Mammary epithelial cell (primary cell): Measurements from ENCODE around the gene SLC25A45.

Experiments used
- EZH2 ChIP-seq: IDR thresholded peaks from 2 replicates; pipeline ENCODE4 v1.6.1; 2012; ENCODE audit warnings: low read length, inconsistent platforms, borderline replicate concordance
- TF ChIP-seq, protein P1 (sequence below), 2 donors: IDR thresholded peaks in 1 of 2; conservative IDR thresholded peaks in 1 of 2; 2 replicates each; pipeline ENCODE4 v1.5.1; 2011 to 2012; ENCODE audit warnings: inconsistent platforms in 2 of 2, low read length in 2 of 2, mild to moderate bottlenecking in 2 of 2, control low read depth in 1 of 2, low read depth in 1 of 2; ENCODE audit not compliant: insufficient read depth in 1 of 2; ENCODE audit errors: extremely low read depth in 1 of 2

DNA sequence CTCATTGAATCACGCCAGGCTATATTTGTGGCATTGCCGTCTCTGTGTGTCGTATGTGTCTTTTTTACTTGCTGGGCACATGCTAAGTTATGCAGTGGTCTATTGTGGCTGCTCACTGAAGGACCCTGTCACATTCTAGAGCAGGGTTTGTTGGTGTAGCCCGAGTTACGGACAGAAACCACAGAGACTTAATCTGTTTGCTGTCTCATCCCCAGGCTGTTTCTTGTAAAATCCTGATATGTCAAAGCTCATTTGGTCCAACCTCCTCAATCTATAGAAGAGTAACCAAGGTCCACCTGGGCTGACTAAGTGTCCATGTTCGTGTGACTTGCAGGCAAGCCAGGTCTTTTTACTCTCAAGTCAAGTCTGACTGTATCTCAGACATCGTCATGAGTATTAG, 43.8 kb downstream of the SLC25A45 start:
- TF ChIP-seq, protein P1, sequence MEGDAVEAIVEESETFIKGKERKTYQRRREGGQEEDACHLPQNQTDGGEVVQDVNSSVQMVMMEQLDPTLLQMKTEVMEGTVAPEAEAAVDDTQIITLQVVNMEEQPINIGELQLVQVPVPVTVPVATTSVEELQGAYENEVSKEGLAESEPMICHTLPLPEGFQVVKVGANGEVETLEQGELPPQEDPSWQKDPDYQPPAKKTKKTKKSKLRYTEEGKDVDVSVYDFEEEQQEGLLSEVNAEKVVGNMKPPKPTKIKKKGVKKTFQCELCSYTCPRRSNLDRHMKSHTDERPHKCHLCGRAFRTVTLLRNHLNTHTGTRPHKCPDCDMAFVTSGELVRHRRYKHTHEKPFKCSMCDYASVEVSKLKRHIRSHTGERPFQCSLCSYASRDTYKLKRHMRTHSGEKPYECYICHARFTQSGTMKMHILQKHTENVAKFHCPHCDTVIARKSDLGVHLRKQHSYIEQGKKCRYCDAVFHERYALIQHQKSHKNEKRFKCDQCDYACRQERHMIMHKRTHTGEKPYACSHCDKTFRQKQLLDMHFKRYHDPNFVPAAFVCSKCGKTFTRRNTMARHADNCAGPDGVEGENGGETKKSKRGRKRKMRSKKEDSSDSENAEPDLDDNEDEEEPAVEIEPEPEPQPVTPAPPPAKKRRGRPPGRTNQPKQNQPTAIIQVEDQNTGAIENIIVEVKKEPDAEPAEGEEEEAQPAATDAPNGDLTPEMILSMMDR (conservative IDR thresholded peaks at IDR 0.05 in 1 of 2, IDR thresholded peaks at IDR 0.05 in 1 of 2; ENCODE audit: extremely low read depth in 1 of 2, insufficient read depth in 1 of 2, low read depth in 1 of 2, low read length in 2 of 2), result no peak
- no peak for TF ChIP-seq EZH2
